Cardiac fibroblast (primary cell): ENCODE measurements around the gene TUBGCP5.

Source experiments
- DNase-seq, 2 donors: peaks; one replicate each; pipeline versions ENCODE4 v3.0.0 to v3.0.0-alpha.2; 2010; ENCODE audit warnings: low read depth in 2 of 2
- H3K4me3 ChIP-seq, 2 donors: replicated peaks in 1 of 2; 1 replicate in 1 of 2; 2 replicates in 1 of 2; pipeline ENCODE4 v1.5.1; 2011; ENCODE audit warnings: low read depth in 2 of 2, low read length in 2 of 2, mild to moderate bottlenecking in 2 of 2, moderate library complexity in 1 of 2
- CTCF ChIP-seq: IDR thresholded peaks from one replicate; pipeline ENCODE4 v1.5.1; 2011; ENCODE audit warnings: low read depth, mild to moderate bottlenecking, low read length, inconsistent platforms

The TUBGCP5 gene

DNA sequence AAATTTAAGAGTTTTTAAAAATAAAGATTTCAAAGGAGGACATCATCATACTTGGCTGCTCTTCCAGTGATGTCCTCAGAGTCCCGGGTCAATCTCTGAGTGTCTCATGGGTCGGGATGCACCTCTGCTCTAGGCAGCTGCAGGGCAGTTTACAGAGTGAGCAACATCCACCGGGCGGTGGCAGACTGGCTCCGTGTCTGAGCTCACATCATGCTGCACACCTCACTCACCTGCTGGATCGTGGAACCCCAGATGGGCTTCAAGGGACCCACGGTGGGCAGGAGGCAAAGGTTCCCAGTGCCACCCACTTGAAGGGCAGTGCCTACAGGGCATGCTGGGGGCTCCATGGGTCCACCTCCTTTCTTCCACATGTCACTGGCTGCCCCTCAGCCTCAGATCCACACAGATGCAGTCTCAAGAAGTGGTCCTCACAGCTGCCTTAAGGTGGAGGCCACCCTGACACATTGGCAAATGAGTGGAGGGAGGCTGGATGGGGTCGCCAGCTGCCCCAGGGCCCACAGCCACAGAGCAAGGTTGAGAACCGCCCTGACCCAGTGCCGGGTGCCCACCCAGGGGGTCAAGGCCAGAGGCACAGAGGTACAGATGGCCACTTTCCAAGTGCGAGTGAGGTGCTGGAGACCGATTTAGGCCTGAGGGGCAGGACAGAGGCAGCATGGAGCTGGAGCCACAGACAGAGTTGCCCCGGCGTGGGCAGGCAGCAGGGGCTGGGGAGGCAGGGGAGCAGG, 84.4 kb downstream of the TUBGCP5 start:
- no peak overlapping the region for H3K4me3 ChIP-seq
- DNase-seq = no peak
- TF ChIP-seq CTCF = no peak

DNA sequence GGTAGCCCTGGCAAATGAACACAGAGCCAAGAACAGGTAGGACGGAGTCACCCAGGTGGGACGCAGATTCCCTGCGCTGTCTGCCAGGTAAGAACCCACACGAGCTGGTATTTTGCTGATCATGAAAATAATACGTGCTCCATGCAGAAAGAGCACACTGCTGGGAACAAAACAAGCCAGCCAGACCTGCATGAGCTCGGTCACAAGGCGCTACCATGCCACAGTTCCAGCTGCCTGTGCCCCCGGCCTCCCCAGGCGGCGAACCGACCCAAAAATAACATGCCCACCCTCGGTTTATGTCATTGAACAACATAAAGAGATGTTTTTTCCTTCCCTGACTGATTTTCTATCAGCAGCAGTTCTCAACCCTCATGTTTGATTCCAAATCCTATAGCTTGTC, 85.0 kb downstream of the TUBGCP5 start:
- DNase-seq = no peak
- no peak overlapping the region for H3K4me3 ChIP-seq
- TF ChIP-seq CTCF = no peak

GRCh38 chr15:22952796-22953579, 86.4 kb downstream of the TUBGCP5 start:
- no peak for TF ChIP-seq CTCF
- peak; percentile 49 to 75 for DNase-seq
- no peak overlapping the region for H3K4me3 ChIP-seq

GRCh38 chr15:22951381-22952280, 87.7 kb downstream of the TUBGCP5 start:
- DNase-seq = peak in 1 of 2 donors; percentile 8
- H3K4me3 ChIP-seq = no peak overlapping the region
- TF ChIP-seq CTCF = no peak

DNA sequence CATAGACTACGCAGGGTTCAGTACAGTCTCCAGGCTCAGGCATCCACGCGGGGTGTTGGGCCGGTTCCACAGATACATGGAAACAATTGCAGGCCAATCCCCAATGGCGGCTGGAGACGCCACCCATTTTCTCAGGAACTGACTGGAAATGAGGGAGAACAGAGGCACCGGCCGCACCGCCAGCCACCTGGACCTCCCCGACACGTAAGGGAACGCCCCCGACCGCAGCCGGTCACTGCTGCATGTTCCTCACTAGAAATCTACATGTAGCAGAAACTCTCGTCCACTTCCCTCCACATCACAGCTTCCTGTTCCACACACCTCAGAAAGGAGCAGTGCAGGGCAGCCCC, 88.4 kb downstream of the TUBGCP5 start:
- H3K4me3 ChIP-seq = no peak overlapping the region
- no peak for DNase-seq
- no peak for TF ChIP-seq CTCF

DNA sequence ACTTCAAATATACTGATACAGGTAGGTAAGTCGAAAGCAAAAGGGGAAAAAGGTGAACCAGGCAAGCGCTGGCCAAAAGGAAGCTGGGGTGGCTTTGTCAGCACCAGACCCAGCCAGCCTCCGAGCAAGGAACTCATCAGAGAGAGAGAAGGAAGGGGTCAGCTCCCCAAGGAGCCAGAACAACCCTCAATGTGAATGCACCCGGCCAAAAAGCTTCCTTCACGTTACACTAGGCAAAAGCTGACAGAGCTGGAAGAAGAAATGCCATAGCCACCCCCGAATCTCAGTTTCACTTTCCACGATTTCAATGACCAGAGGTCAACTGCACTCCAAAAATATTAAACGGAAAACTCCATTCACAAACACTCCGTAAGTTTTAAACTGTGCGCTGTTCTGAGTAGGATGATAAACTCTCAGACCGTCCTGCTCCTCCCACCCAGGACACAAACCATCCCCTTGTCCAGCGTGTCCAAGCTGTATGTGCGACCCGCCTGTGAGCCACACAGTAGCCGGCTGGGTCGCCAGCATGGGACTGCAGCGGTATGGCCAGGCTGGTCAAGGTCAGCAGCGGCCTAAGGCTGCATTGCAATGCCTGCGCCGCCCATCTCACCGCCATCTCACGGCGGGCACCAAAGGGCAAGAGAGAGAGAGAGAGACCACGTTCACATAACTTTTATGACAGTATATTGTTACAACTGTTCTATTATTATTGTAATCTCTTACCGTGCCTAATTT, 88.9 kb downstream of the TUBGCP5 start:
- peak overlapping the region in 1 of 2 donors; percentile 7 for H3K4me3 ChIP-seq
- no peak for TF ChIP-seq CTCF
- peak in 1 of 2 donors; percentile 38 for DNase-seq
